HCT116 (cell line): ENCODE results near the gene FBXW8. TPM values are rescaled to one million over a fixed set of nuclear protein-coding genes. Genes with fewer than 3 reads are reported as not detected.

Experiments
- ATAC-seq: fragments of 200-7000 bp; cut with Tn5 transposase; 2 replicates; pipeline ENCODE4 v1.9.1; 2020; ENCODE audit warnings: mild to moderate bottlenecking, moderate library complexity
- BruUV-seq: library from RNA; stranded (reverse); fragments of 400-500 nt; replicated peaks from 2 replicates; lab custom pipeline; 2021; lab: Mats Ljungman, UMichigan
- CTCF ChIA-PET: fragments of 300-600 bp; sonication (Branson Sonifier 250); formaldehyde crosslinking; loops from one replicate; lab custom pipeline; 2021; ENCODE audit warnings: antibody characterized with exemption; lab: Charles Lee
- POLR2A ChIA-PET: fragments of 300-600, 350-600 bp; sonication (Branson Sonifier 250); formaldehyde crosslinking; loops from one replicate; lab custom pipeline; 2021; ENCODE audit warnings: antibody characterized with exemption; lab: Charles Lee
- RAD21 ChIA-PET, 2 experiments: fragments of 300-600 bp; sonication (Branson Sonifier 250); formaldehyde crosslinking; loops; one replicate each; lab custom pipeline; 2023; ENCODE audit warnings: low total read pairs in 2 of 2; ENCODE audit not compliant: uncharacterized antibody in 2 of 2, unreplicated experiment in 2 of 2, low non-redundant PET in 1 of 2; lab: Charles Lee
- DNase-seq: peaks from one replicate; pipeline ENCODE4 v3.0.0-alpha.2; 2010; ENCODE audit warnings: low read depth, low spot score
- H2AFZ ChIP-seq: fragments of 200-600 bp; shearing (Covaris generic), sonication (generic); 2 replicates; pipeline ENCODE4 v1.6.1; 2017; ENCODE audit warnings: low read depth, mixed run types, mixed read lengths, antibody characterized with exemption, low read length; ENCODE audit not compliant: poor library complexity, severe bottlenecking
- H3K27ac ChIP-seq: 2 replicates; pipeline ENCODE4 v1.5.1; 2012; ENCODE audit warnings: low read depth, low read length
- H3K27me3 ChIP-seq: fragments of 200-600 bp; sonication (generic); 2 replicates; pipeline ENCODE4 v1.6.1; 2016; ENCODE audit warnings: mixed run types, low read length, mixed read lengths; ENCODE audit not compliant: insufficient read depth
- H3K36me3 ChIP-seq, 2 experiments: fragments of 200-500 bp in 1 of 2; fragments of 200-600 bp in 1 of 2; sonication (Bioruptor generic) in 1 of 2; sonication (generic) in 1 of 2; 2 replicates each; pipeline versions ENCODE4 v1.5.1 to v1.6.1; 2014 to 2016; ENCODE audit warnings: low read length in 2 of 2, inconsistent platforms in 1 of 2, mixed read lengths in 1 of 2, mixed run types in 1 of 2; ENCODE audit not compliant: insufficient read depth in 2 of 2, control insufficient read depth in 1 of 2
- H3K4me1 ChIP-seq, 2 experiments: fragments of 200-600 bp in 1 of 2; sonication (generic) in 1 of 2; 2 replicates each; pipeline versions ENCODE4 v1.5.1 to v1.6.1; 2012 to 2017; ENCODE audit warnings: low read length in 2 of 2, inconsistent platforms in 1 of 2, mild to moderate bottlenecking in 1 of 2, mixed read lengths in 1 of 2, mixed run types in 1 of 2, moderate library complexity in 1 of 2; ENCODE audit not compliant: insufficient read depth in 2 of 2, control insufficient read depth in 1 of 2
- H3K4me2 ChIP-seq: fragments of 200-600 bp; sonication (generic); 2 replicates; pipeline ENCODE4 v1.6.1; 2017; ENCODE audit warnings: mixed run types, low read length, mixed read lengths
- H3K4me3 ChIP-seq, 2 experiments: fragments of 200-600 bp in 1 of 2; sonication (generic) in 1 of 2; replicated peaks in 1 of 2; 2 replicates each; pipeline ENCODE4 v1.5.1; 2011 to 2016; ENCODE audit warnings: low read length in 2 of 2, control low read depth in 1 of 2, low read depth in 1 of 2, mild to moderate bottlenecking in 1 of 2, mixed read lengths in 1 of 2, mixed run types in 1 of 2
- H3K79me2 ChIP-seq: fragments of 200-600 bp; sonication (generic); 2 replicates; pipeline ENCODE4 v1.6.1; 2017; ENCODE audit warnings: mild to moderate bottlenecking, mixed run types, low read length, moderate library complexity, mixed read lengths; ENCODE audit not compliant: insufficient read depth
- H3K9ac ChIP-seq: fragments of 200-600 bp; sonication (generic); 2 replicates; pipeline ENCODE4 v1.6.1; 2016; ENCODE audit warnings: low read length, mixed read lengths
- H3K9me2 ChIP-seq: fragments of 200-600 bp; sonication (generic), shearing (Covaris generic); 2 replicates; pipeline ENCODE4 v1.6.1; 2017; ENCODE audit warnings: mixed run types, mild to moderate bottlenecking, moderate library complexity; ENCODE audit not compliant: insufficient read depth
- H3K9me3 ChIP-seq, 2 experiments: fragments of 200-500 bp in 1 of 2; fragments of 200-600 bp in 1 of 2; sonication (Bioruptor generic) in 1 of 2; sonication (generic) in 1 of 2; 2 replicates each; pipeline ENCODE4 v1.6.1; 2014 to 2017; ENCODE audit warnings: low read length in 2 of 2, mixed read lengths in 2 of 2, inconsistent platforms in 1 of 2, low read depth in 1 of 2, mild to moderate bottlenecking in 1 of 2, mixed run types in 1 of 2, moderate library complexity in 1 of 2; ENCODE audit not compliant: control insufficient read depth in 1 of 2, insufficient read depth in 1 of 2
- H4K20me1 ChIP-seq: fragments of 200-600 bp; sonication (generic), shearing (Covaris generic); 2 replicates; pipeline ENCODE4 v1.6.1; 2017; ENCODE audit warnings: mixed run types, mild to moderate bottlenecking, moderate library complexity; ENCODE audit not compliant: insufficient read depth
- CBX3 ChIP-seq: IDR thresholded peaks from 2 replicates; pipeline ENCODE4 v1.6.1; 2012; ENCODE audit warnings: low read depth
- EGR1 ChIP-seq: IDR thresholded peaks from 2 replicates; pipeline ENCODE4 v1.6.1; 2012; ENCODE audit warnings: low read depth
- EZH2phosphoT487 ChIP-seq: fragments of 200-600 bp; IDR thresholded peaks from 2 replicates; pipeline ENCODE4 v1.6.1; 2018; ENCODE audit warnings: antibody characterized with exemption, borderline replicate concordance
- MAX ChIP-seq: IDR thresholded peaks from 2 replicates; pipeline ENCODE4 v1.6.1; 2012
- POLR2A ChIP-seq: IDR thresholded peaks from 2 replicates; pipeline ENCODE4 v1.7.0; 2011; ENCODE audit warnings: borderline replicate concordance; ENCODE audit not compliant: insufficient read depth, insufficient read length; ENCODE audit errors: extremely low read depth
- POLR2AphosphoS5 ChIP-seq: IDR thresholded peaks from 2 replicates; pipeline ENCODE4 v1.6.1; 2011; ENCODE audit warnings: mild to moderate bottlenecking, low read depth, low read length, moderate library complexity
- RAD21 ChIP-seq: IDR thresholded peaks from 2 replicates; pipeline ENCODE4 v1.6.1; 2012; ENCODE audit warnings: low read depth, mild to moderate bottlenecking
- SIN3A ChIP-seq: IDR thresholded peaks from 2 replicates; pipeline ENCODE4 v1.6.1; 2012; ENCODE audit warnings: low read depth
- SP1 ChIP-seq: IDR thresholded peaks from 2 replicates; pipeline ENCODE4 v1.6.1; 2012; ENCODE audit warnings: low read depth
- TCF7L2 ChIP-seq: IDR thresholded peaks from 2 replicates; pipeline ENCODE4 v1.7.0; 2011; ENCODE audit warnings: borderline replicate concordance, inconsistent platforms; ENCODE audit not compliant: insufficient read depth, insufficient read length; ENCODE audit errors: extremely low read depth
- YY1 ChIP-seq: IDR thresholded peaks from 2 replicates; pipeline ENCODE4 v1.6.1; 2011; ENCODE audit warnings: low read length, low read depth, moderate library complexity, mild to moderate bottlenecking; ENCODE audit not compliant: insufficient replicate concordance; ENCODE audit errors: extremely low read depth
- intact Hi-C: fragments of 100-400 bp; cut with micrococcal nuclease; formaldehyde crosslinking; loops from 2 replicates; pipeline ENCODE4 v1.10.0; 2022
- total RNA-seq: library from RNA; stranded (reverse); gene quantifications from one replicate; pipeline ENCODE4 v1.2.1, GENCODE V29; 2021; ENCODE audit not compliant: unreplicated experiment
- TF ChIP-seq, protein P1 (sequence below): IDR thresholded peaks from 2 replicates; pipeline ENCODE4 v1.6.1; 2012
- TF ChIP-seq, protein P2 (sequence below), 3 experiments: fragments of 200-600 bp in 1 of 3; sonication (generic) in 1 of 3; IDR thresholded peaks in 2 of 3; conservative IDR thresholded peaks in 1 of 3; 2 replicates each; pipeline ENCODE4 v1.5.1; 2012 to 2017; ENCODE audit warnings: low read depth in 2 of 3, low read length in 2 of 3, antibody characterized with exemption in 1 of 3, borderline replicate concordance in 1 of 3, control low read depth in 1 of 3, mild to moderate bottlenecking in 1 of 3, mixed read lengths in 1 of 3, mixed run types in 1 of 3, moderate library complexity in 1 of 3; ENCODE audit not compliant: insufficient read depth in 1 of 3
- TF ChIP-seq, protein P3 (sequence below): IDR thresholded peaks from 2 replicates; pipeline ENCODE4 v1.6.1; 2011; ENCODE audit warnings: mild to moderate bottlenecking, low read length, moderate library complexity; ENCODE audit not compliant: insufficient replicate concordance; ENCODE audit errors: extremely low read depth

The FBXW8 gene
- total RNA-seq, 1 experiment from 2014 or later, result 14.6 TPM

GRCh38 chr12:117047810-117048584, 137.2 kb downstream of the FBXW8 start:
- ChIA-PET CTCF (no interaction called here), RAD21 (interaction anchor here in 1 of 2 experiments (0.6 kb wide), 1 partner anchor 7 kb away, joined by 3 read pairs; no protein-coding TSS in a partner anchor), POLR2A (no interaction called here)
- Histone ChIP-seq H3K9me2 (no peaks in the 10 kb centered on the region), H3K36me3 (no peaks in the 10 kb centered on the region), H3K4me2 (peak overlapping the region; percentile 32; the same call in 1 of the 2 replicates), H2AFZ (no peak overlapping the region), H3K79me2 (no peaks in the 10 kb centered on the region), H3K9ac (no peak overlapping the region), H3K4me3 (no peak overlapping the region), H3K27me3 (no peaks in the 10 kb centered on the region), H4K20me1 (no peaks in the 10 kb centered on the region), H3K27ac (no peak overlapping the region), H3K9me3 (no peaks in the 10 kb centered on the region), H3K4me1 (peaks cover 6 to 11% of the 10 kb centered on the region in 2 experiments; a peak in 3 of 4 replicates)
- no TSS peak for BruUV-seq
- peak; percentile 44; the same call in 1 of the 2 replicates for ATAC-seq
- intact Hi-C loops, result no loop called here
- no peak for DNase-seq
- no peak for TF ChIP-seq TCF7L2
- no peak for TF ChIP-seq YY1
- TF ChIP-seq EZH2phosphoT487, result no peak
- no peak for TF ChIP-seq SIN3A
- TF ChIP-seq POLR2AphosphoS5, result no peak
- TF ChIP-seq, protein P1, sequence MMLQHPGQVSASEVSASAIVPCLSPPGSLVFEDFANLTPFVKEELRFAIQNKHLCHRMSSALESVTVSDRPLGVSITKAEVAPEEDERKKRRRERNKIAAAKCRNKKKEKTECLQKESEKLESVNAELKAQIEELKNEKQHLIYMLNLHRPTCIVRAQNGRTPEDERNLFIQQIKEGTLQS, result no peak

GRCh38 chr12:117048585-117048904, 137.8 kb downstream of the FBXW8 start:
- H3K9ac ChIP-seq, result no peak overlapping the region
- POLR2A ChIA-PET, result no interaction called here
- DNase-seq, result no peak
- no peak overlapping the region for H3K27ac ChIP-seq
- no peak for ATAC-seq
- no peaks in the 10 kb centered on the region for H3K79me2 ChIP-seq
- no peaks in the 10 kb centered on the region for H4K20me1 ChIP-seq
- no peak overlapping the region for H3K4me3 ChIP-seq
- RAD21 ChIA-PET, result no interaction called here
- H3K36me3 ChIP-seq, result no peaks in the 10 kb centered on the region
- intact Hi-C loops, result no loop called here
- H2AFZ ChIP-seq, result no peak overlapping the region
- BruUV-seq, result no TSS peak
- H3K4me1 ChIP-seq, result peaks cover 6 to 11% of the 10 kb centered on the region in 2 experiments; a peak in 3 of 4 replicates
- H3K4me2 ChIP-seq, result peak overlapping the region; percentile 32; the same call in 1 of the 2 replicates
- CTCF ChIA-PET, result no interaction called here
- H3K9me3 ChIP-seq, result no peaks in the 10 kb centered on the region
- no peaks in the 10 kb centered on the region for H3K9me2 ChIP-seq
- no peaks in the 10 kb centered on the region for H3K27me3 ChIP-seq
- no peak for TF ChIP-seq POLR2A
- no peak for TF ChIP-seq MAX
- TF ChIP-seq SP1, result no peak
- TF ChIP-seq RAD21, result no peak
- TF ChIP-seq, protein P1, result no peak
- TF ChIP-seq TCF7L2, result no peak
- TF ChIP-seq, protein P2, sequence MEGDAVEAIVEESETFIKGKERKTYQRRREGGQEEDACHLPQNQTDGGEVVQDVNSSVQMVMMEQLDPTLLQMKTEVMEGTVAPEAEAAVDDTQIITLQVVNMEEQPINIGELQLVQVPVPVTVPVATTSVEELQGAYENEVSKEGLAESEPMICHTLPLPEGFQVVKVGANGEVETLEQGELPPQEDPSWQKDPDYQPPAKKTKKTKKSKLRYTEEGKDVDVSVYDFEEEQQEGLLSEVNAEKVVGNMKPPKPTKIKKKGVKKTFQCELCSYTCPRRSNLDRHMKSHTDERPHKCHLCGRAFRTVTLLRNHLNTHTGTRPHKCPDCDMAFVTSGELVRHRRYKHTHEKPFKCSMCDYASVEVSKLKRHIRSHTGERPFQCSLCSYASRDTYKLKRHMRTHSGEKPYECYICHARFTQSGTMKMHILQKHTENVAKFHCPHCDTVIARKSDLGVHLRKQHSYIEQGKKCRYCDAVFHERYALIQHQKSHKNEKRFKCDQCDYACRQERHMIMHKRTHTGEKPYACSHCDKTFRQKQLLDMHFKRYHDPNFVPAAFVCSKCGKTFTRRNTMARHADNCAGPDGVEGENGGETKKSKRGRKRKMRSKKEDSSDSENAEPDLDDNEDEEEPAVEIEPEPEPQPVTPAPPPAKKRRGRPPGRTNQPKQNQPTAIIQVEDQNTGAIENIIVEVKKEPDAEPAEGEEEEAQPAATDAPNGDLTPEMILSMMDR (IDR thresholded peaks at IDR 0.05 in 2 of 3, conservative IDR thresholded peaks at IDR 0.05 in 1 of 3; ENCODE audit: borderline replicate concordance in 1 of 3, insufficient read depth in 1 of 3, low read depth in 2 of 3, low read length in 2 of 3), result no peak
- TF ChIP-seq CBX3, result no peak
- TF ChIP-seq, protein P3, sequence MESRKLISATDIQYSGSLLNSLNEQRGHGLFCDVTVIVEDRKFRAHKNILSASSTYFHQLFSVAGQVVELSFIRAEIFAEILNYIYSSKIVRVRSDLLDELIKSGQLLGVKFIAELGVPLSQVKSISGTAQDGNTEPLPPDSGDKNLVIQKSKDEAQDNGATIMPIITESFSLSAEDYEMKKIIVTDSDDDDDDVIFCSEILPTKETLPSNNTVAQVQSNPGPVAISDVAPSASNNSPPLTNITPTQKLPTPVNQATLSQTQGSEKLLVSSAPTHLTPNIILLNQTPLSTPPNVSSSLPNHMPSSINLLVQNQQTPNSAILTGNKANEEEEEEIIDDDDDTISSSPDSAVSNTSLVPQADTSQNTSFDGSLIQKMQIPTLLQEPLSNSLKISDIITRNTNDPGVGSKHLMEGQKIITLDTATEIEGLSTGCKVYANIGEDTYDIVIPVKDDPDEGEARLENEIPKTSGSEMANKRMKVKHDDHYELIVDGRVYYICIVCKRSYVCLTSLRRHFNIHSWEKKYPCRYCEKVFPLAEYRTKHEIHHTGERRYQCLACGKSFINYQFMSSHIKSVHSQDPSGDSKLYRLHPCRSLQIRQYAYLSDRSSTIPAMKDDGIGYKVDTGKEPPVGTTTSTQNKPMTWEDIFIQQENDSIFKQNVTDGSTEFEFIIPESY, result no peak
- no peak for TF ChIP-seq EGR1
